CD4-positive, alpha-beta T cell treated with Interleukin-1 beta for 1 hour (primary cell): ENCODE results near the gene MYLK.
"Not testable (repeated sequence)": the region's sequence is repeated elsewhere in the genome, so short reads cannot be mapped to it uniquely, and the experiment has no call there.

ENCODE experiments used
- DNase-seq, 2 donors: peaks; one replicate each; pipeline ENCODE4 v3.0.0-alpha.2; 2020 to 2022

MYLK gene

DNA sequence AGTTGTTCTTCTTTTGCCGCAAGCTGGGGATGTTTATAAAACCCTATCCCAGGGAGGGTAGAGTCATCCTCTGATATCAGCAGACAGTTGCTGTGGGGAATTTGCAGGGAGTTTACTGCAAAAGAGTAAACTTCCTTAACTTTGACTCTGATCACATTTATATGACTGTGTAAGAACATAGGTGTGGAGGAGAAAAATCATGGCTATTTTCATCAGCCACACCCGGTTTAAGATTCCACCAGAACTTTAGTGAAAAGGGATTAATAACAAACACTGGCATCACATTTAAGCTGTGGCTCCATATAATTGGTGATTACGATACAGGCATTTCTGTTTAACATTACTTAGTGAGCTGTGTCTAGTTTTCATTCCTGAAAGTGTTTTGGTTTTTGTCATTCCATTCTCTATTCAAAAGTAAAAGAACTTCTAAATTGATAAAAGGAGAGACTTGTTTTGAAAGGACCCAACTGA lies 143.1 kb downstream of the MYLK start:
- no peak for DNase-seq

DNA sequence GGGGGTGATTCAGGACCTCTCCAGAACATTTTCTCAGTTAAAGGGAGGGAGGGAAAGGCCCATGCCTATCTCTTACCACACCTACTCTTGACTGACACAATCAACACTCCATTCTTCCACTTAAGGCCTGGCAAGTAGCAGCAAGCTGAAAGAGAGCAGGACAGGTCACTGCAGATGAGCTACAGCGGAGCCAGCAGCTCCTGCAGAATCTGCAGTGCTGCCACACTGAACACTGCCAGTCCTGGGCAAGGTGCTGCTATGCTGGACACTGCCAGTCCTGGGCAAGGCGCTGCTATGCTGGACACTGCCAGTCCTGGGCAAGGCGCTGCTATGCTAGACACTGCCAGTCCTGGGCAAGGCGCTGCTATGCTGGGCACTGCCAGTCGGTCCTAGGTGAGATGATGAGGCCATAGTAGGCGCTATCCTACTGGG lies 143.7 kb downstream of the MYLK start:
- DNase-seq: no peak

DNA sequence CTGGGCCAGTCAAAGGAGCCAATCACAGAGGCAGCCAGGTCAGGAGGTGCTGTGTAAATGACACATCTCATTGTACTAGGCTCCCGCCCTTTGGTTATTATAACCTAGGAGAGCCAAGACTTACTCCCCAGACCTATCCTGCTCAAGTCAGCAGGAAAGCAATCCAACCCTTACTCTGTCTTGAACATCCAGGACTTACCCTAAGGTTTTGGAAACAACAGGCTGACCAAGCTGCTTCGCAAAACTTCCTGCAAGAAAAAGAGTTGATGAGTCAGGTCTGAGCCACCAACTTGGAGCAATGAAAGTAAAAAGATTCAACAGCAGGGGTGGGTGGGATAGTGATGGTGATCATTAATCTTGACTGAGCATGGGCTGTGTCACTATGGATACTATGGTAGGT lies 144.4 kb downstream of the MYLK start:
- no peak for DNase-seq

DNA sequence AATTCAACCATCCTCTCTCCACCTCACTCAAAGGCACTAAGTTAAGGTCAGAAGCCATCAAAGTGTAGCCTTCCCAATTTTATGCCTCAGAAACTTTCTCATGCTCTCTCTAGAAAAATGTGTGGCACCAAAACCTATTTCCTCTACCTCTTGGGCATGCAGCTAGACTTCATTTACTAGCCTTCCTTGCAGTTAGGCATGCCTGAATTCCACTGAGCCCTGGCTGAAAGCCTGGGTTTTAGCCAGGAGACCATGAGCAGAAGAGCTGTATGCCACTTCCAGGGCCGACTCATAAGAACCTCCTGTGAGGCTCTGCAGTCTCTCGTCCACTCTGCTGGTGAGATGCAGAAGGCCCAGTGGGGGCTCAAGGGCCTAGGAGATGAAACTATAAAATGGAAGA lies 145.0 kb downstream of the MYLK start:
- no peak for DNase-seq

DNA sequence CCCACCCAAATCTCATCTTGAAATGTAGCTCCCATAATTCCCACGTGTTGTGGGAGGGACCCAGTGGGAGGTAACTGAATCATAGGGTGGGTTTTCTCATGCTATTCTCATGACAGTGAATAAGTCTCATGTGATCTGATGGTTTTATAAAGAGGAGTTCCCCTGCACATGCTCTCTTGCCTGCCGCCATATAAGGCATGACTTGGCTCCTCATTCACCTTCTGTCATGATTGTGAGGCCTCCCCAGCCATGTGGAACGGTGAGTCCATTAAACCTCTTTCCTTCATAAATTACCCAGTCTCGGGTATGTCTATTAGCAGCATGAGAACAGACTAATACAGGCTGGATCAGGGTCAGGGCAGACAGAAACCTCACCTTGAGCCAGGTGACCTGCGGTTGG lies 145.6 kb downstream of the MYLK start:
- not testable (repeated sequence) for DNase-seq

DNA sequence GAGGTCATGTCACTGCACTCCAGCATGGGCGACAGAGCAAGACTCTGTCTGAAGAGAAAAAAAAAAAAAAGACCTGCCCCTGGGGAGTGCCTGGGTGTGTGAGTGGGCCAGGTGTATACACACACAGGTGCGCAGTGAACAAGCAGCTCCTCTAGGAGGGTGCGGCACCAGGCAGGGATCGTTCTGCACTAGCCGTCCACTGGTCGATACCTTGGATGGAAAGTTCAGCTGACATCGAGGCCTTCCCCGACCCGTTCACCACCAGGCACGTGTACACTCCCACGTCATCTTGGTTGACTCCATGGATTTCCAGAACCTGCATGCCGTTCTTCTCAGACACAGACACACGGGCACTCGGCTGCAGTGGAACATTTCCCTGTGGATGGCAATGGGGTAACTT lies 147.0 kb downstream of the MYLK start:
- no peak for DNase-seq

DNA sequence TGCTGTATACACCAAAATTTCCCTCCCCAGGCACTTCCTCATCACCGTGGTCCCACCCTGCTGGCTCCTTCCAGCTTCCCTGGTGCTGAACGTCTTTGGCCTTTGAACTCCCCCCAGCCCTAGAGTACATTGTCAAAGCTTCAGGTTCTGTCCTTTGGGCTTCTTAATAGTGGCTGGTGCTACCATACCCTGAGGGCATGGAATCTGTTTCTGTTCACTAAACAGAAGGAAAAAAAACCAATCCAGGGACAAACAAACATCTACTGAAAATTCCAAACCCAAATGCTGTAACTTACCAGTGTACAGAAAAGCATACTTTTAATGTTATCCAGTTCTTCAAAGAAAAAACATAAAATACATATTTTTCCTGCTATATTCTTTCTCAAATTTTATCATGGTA lies 148.7 kb downstream of the MYLK start:
- DNase-seq: no peak

DNA sequence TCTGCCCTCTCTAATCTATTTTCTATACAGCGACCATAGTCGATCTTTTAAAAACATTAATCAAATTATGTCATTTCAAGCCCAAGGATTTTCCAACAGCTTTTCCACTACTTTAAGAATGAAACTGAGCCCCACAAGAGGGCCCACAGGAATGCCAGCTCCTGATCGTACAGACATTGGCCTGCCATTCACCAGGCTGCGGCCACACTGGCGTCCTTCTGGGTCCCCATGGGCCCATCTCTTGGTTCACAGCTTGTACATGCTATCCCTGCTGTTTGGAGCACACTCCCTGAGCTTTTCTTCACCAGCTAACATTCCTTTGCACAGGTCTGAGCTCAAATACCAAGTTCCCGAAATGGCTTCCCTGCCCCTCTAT lies 149.6 kb downstream of the MYLK start:
- no peak for DNase-seq

DNA sequence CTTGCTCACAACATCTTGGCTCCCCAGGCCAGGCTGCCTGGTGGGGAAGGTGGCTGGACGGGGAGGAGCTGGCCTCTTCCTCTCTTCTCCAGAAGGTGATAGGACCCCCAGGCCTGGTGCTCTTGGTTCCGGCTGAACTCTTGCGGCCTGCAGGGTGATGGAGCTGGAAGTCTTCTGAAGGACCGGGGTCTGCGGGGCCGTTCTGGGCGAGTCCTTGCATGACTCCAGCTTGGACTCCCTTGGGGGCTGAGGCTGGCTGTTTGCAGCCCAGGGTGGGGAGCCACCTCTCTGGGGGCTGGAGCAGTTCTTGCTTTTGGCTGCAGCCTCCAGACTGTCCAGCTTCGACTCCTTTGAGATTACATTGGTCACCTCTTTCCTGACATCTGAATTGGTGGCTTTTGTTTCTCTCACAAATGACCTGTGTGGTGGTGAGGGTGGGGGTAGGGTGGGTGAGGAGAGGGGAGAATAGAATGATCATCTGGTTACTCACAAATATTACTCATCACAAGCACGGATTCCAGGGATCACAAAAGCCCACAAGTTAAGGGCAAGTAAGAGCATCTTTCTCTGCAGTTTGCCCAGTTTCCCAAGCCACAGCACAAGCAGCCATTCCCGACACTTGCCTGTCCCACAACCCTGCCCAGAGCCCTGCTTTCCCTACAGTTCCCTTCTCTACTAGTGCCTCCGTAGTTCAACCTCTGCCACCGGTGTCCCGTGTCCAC lies 150.2 kb downstream of the MYLK start:
- no peak for DNase-seq

DNA sequence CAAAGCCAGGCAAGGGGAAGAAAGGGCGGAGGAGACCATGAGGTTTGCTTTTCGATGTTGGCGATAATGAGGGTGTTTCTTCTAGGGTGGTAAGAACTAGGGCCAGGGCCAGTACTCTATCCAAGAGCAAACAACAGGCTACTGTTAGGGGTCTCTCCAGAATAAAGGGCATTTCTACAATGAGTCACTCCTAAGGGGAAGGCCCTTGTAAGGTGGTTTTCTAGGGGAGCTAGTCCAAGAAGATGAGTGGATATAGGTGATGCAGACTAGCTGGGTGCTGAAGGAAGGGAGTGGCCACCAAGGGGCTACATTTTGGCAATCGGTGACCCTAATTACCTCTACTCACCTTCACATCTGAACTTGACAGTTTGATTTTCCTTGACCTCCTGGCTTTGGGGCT lies 150.8 kb downstream of the MYLK start:
- DNase-seq: no peak

DNA sequence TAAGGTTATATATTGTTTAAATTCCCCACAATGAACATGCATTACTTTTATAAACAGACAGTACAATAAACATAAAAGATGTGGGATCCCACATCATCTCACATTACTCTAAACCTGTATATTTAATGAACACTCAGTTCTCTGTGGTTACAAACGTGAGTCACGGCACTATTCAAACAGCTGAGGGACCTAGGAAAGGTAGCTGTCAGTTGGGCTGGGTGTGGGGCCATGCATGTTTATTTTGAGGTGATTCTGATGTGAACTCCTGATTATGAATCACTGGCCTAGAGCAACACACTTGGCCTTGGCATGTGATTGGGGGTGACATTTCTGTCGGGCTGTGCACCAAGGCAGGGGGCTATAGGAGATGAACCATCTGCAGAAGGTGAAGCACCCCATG lies 151.7 kb downstream of the MYLK start:
- no peak for DNase-seq

DNA sequence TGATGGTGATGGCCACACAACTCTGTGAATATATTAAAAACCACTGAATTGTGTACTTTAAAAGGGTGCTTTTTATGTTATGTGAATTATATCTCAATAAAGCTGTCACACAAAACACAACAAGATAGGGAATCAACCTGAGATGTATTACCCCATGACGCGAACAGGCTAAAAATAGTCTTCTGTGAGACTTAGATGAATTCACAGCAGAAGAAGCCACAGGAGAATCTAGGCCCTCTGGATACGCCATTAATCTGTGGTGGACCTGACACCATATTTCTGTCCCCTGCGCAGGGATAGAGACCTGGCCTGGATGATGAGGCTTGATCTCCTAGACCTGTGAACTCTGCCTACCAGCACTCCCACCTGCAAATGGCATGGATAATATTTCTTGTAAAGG lies 153.3 kb downstream of the MYLK start:
- no peak for DNase-seq

DNA sequence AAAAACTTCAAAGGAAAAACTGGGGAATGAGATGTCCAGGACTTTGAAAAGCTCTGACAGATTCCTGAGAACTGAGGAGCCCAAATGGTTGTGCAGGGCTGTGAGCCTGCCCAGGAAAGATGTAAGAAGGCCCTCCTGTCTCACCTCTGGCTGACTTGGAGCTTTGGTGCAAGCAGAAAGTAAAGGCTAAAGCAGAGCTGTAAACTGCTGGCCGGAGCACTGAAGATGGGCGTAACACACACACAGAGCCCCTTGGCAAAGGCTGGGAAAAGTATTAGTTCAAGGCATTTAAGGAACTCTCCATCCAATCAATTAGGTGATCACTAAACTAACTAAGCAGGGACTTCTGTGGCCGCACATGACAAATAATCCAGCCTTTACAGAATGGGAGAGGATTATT lies 155.1 kb downstream of the MYLK start:
- DNase-seq: no peak

DNA sequence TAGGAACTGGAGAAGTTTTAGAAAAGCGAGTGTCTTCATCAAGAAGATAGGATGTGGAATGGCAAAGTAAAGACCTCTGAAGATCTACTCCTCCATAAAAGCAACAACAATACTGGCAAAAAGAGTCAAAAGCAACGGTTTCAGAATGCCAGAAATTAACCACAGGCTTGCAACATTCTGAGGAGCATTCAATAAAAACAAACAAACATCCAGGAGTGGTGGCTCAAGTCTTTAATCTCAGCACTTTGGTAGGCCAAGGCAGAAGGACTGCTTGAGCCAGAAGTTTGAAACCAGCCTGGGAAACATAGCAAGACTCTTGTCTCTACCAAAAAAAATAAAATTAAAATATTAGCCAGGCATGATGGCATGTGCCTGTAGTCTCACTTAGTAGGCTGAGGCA lies 156.1 kb downstream of the MYLK start:
- DNase-seq: no peak

DNA sequence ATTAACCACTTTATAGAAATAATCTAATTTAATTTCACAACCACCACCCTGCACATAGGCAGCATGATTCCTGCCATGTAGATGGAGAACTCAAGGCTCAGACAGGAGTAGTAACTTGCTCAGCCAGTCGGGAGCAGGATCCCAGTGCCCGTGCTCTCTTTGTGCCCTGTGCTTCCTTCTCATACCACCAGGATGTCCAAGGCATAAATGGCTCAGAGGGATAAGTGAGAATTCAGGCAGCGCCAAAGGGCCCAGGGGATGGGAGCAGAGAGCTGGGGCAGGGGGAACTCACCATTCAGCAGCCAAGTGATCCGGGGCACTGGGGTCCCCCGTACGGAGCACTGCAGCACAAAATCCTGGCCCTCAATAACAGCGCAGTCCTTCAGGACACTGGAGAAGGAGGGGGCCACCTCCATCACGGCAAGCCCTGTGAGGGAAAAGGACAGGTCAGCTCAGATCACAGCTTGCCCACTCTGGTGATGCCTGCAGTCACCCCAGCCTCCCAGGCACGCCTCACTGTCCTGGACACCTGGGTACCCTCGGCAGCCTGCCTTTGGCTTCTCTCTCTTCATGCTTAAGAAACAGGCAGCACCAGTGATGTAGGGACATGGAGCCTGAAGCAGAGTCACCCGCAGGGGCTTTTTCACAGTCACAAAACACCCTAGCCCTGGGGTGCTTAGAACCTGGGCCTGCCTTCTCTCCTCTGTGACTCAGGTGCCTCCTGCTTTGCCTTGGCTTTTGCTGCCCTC lies 158.3 kb downstream of the MYLK start:
- DNase-seq: no peak

DNA sequence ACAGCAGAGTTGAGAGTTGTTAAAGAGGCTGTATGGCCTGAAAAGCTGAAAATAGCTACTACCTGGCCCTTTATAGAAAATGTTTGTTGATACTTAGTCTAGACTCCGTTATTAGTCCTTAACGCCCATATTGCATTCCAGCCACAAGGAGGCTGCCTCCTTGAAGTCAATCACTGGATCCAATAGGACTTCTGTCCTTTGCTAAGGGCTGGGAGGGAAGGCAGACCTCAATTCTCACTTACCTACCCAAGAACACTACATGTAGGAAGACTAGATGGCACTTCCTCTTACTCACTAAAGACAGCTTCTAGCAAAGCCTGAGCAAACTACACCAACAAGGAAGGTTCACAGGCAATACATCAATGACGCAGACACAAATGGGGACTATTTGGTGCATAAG lies 159.8 kb downstream of the MYLK start:
- no peak for DNase-seq

DNA sequence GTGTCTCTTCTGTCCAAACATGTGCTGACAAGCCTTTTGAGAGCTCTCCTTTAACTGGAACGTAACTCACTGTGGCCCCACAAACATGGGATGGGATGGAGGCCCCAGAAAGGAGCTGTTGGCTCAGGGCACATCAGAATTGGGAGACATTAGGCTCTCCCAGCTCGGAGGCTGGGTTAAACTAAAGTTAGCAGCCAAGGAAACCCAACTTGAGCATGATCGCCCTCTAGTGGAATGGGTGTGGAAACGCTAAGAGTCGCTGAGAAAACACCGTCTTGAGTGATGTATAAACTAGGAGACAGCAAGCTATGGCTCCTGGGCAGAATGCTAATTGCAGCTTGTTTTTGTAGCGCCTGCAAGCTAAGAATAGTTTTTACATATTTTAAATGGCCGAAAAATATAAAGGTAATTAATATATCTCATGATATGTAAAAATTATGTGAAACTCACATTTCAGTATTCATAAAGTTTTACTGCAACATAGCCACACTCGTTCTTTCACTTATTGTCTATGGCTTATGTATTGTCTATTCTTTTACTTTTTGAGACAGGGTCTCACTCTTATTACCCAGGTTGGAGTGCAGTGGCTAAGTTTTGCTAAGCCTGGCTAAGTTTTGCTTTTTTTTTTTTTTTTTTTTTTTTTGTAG lies 160.5 kb downstream of the MYLK start:
- peak; percentile 36 to 59 for DNase-seq

DNA sequence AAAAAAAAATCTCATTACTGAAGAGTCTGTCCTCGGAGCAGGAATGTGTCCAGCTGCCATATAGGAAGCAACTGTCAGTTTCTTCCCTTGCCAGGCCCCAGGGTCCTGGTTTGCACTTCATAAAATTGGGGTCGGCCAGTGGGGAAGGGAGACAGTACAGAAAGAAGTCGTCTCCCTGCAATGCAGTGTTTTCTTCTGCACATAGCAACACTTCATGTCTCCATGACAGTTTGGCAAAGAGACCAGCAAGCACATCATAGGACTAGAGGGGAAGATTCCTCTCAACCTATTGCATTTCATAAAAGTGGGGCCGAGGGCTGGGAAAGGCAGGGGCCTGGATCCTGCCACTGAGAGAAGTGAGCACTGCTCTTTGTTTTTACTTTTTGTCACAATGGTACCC lies 161.1 kb downstream of the MYLK start:
- no peak for DNase-seq

DNA sequence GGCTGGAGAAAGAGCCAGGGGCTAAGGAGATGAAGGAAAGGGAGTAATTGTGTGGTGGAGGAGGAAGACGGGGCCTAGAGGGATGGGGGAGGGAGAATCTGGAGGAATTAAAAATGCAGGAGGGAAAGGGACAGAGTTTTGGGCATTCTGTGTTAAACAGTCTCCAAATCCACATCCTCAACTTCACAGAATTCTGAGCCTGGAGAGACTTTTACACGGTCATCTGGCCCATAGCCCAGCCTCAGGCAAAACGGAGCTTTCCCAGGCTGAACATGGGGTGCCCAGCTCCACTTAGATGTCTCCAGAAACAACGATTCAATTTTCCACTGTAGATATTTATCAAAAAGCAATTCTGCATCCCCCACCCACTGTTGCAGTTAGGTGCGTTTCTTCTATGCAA lies 161.7 kb downstream of the MYLK start:
- DNase-seq: no peak

DNA sequence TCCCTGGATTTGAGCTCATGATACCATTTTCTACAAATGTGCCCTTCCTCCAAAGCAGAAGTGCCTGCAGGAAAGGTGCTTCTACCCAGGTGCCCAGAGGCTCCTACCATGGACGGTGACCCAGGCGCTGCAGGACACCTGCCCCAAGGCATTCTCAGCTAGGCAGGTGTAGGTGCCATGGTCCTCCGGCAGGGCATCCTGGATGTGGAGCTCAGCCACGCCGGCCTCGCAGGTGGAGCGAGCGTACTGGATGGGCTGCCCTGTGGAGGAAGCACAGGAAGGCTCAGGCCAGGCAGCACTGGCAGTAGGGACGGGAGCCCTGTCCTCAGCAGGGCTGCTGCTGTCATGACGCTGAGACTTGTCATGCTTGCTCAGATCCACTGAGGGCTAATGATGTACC lies 162.1 kb downstream of the MYLK start:
- no peak for DNase-seq

DNA sequence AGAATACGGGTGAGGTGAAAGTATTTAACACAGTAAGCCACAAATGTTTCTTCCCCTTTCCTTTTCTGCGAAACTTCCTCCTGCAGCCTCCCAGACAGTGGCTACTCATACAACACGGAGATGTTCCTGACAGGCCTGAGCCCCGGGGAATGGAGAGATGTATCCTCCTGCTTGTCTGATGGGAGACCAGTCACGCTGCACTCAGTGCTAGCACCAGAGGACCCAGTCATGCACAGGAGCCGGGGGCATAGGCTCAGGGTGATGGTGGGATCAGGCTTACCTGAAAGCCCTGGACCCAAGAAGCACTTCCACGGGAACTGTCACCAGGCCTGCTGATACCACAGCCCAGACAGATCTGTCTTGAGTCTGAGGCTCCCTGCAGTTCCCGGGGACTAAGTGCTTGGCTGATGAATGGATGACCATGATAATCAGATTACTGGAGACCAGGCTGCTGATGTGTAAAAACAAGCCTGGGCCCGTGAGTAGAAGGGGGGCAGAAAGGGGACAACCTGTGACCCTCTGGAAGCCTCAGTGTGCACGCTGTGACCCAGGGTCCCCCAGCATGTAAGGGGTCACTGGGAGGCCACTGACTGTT lies 162.9 kb downstream of the MYLK start:
- not testable (repeated sequence) for DNase-seq

DNA sequence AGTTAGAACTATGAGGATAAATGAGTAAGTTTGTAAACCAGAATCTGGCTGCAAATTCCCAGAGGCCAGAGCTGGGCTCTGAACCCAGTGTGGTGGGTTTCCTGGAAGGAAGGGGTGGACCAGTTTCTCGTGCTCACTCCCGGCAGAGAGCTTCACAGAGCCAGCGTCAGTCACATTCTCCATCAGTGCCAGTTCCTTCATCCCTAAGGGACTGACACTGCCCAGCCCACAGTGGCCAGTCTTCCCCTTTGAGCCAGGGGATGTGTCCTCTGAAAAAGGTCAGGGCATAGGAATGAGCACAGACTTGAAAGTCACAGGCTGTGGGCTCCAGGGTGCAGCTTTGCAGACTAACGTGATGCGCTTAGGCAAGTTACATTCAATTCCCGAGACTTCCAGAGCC lies 163.5 kb downstream of the MYLK start:
- DNase-seq: no peak

DNA sequence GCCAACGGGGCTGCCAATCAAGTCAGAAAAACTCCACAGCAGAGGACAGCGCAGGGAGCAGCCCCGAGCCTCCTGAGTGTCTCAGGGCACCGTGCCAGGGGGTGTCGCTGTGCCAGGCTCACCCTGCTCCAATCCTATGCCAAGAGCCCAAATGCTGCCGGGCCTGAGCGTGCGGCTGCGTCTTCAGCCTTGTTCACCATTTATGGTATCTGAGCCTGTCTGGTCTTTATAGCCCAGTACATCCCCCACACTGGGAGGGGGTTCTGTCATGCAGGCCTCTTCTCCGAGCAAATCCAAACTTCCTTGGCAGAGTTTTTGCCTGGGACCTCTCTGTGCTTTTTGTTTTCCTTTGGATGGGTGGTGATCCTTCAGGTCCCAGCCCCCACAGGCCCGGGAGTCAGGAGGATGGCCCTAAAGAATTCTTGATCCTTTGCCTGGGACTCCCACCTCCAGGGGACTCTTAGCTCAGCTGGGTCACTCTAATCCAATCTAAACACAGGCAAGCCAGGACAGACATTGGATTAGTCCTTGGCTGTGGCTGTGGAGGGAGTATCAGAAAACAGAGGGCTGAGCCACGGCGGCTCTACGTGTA lies 164.2 kb downstream of the MYLK start:
- no peak for DNase-seq
